Mucosa of stomach (tissue), 1 donor: ENCODE measurements around the gene RAI1.

Experiments used
- H3K27me3 ChIP-seq: one replicate; pipeline ENCODE4 v1.7.0; 2013; ENCODE audit warnings: mild to moderate bottlenecking, low read length; ENCODE audit not compliant: control insufficient read depth, insufficient read depth
- H3K36me3 ChIP-seq: one replicate; pipeline ENCODE4 v1.7.0; 2013; ENCODE audit warnings: low read length; ENCODE audit not compliant: control insufficient read depth, insufficient read depth
- H3K4me1 ChIP-seq: one replicate; pipeline ENCODE4 v1.7.0; 2013; ENCODE audit warnings: mild to moderate bottlenecking, low read length; ENCODE audit not compliant: control insufficient read depth, insufficient read depth
- H3K4me3 ChIP-seq: one replicate; pipeline ENCODE4 v1.7.0; 2013; ENCODE audit warnings: low read length
- H3K9ac ChIP-seq: one replicate; pipeline ENCODE4 v1.7.0; 2013; ENCODE audit warnings: mild to moderate bottlenecking, low read length, moderate library complexity
- H3K9me3 ChIP-seq: one replicate; pipeline ENCODE4 v1.7.0; 2013; ENCODE audit warnings: mild to moderate bottlenecking, low read length, moderate library complexity; ENCODE audit not compliant: control insufficient read depth
- donor health status: Pancreatic carcinoma.

Gene RAI1

DNA sequence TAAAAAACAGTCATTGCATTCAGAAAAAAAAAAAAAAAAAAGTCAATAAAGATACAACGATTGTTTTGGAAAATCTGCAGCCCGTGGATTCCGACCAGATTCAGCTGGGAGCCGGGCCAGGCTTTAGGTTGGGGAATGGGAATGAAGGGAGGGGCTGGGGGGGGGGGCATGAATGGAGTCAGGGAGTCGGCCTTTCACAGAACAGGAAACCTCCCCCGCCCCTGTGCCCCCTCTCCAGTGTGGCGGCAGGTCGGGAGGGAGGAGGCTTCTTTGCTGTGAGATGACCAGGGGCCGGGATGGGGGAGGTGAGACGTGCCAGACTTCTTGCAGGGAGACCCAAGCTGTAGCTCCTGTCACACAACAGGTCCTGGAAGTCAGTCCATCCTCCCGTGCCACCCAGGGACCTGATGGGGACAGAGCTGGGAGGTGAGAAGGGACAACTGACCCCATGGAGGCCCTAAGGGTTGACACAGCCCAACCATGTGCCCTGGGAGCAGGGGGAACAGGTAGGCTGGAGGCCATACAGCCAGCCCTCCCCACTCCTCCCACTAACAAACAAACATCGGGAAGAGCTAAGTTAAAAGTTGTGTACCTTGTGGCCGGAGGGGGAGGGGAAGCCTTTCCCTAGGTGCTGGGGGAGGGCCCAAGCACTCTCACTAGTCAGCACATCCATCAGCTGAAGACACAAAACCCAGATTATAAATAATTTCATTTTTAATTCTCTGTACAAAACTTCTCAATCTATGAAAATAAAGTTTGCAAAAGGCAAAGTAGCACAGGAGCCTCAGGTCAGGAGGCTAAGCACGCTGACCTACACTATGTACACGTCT, 130.3 kb downstream of the RAI1 start:
- H3K9ac ChIP-seq, result no peak overlapping the region
- peaks cover 19% of the 10 kb centered on the region for H3K4me1 ChIP-seq
- H3K36me3 ChIP-seq, result peaks cover 3% of the 10 kb centered on the region
- H3K9me3 ChIP-seq, result no peaks in the 10 kb centered on the region
- no peak overlapping the region for H3K4me3 ChIP-seq
- H3K27me3 ChIP-seq, result no peaks in the 10 kb centered on the region

DNA sequence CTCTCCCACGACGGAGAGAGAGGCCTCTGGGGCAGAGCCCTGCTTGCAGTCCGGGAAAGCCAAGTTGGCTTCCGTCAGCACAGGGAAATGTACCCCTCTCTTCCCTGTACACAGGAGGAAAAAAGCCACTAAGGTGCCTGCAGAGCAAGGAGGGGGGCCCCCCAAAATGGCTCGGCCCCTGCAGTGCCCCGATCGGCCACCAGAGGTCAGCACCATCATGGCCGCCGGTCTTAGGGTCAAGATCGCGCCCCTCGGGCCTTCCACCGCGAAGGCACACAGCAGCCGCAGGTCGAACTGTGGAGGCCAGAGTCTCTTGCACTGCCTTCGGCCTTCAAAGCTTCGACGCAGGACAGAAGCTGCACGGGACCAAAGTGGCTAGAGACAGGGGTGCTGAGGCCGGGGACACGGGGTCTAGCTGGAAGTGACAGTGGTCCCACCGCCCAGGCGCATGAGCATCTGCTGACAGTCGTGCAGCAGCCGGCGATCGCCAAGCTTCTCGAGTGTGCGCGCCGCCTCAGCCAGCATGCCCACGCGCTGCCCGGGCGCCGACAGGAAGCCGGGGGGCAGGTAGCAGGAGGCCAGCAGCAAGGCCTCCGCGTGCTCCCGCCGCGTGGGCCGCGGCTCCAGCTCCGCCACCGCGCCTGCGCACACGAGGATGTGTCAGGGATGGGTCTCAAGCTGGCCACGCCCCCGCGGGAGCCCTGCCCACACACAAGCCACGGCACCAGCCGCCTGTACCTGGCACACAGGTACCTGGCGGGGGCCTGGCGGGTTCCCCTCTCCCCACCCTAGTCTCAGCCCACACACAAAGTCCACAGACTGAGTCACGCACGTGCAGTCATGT, 131.2 kb downstream of the RAI1 start:
- H3K4me1 ChIP-seq, result peaks cover 19% of the 10 kb centered on the region

DNA sequence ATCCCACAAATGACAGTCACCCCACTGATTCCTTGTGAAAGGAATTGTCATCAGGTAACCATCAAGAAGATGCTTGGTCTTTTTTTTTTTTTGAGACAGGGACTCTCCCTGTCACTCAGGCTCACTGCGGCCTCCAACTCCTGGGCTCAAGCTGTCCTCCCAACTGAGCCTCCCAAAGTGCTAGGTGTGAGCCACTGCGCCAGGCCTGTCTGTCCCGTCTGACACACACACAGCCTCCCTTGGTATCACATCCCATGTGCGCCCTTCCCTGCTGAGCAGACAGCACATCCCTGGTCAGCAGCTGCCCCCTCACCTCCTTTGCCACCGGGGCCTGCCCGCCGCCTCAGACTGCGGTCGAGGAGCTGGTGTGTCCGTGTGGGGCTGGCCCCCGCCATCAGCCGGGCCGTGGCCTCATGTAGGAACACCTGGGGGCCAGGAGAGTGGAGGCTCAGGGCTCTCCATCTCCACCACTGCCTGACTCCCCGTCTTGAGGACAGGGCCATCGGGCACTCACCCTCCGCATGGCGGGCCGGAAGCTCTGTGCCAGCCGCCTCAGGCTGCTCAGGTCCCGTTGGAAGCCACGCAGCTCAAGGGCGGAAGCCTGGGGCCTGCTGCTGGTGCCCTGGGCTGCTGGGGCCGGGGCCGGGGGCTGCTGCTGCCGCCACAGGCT, 131.9 kb downstream of the RAI1 start:
- Histone ChIP-seq H3K27me3 (no peaks in the 10 kb centered on the region), H3K9me3 (no peaks in the 10 kb centered on the region), H3K4me1 (peaks cover 23% of the 10 kb centered on the region), H3K36me3 (peaks cover 11% of the 10 kb centered on the region), H3K9ac (no peak overlapping the region), H3K4me3 (no peak overlapping the region)

More for the DNA sequence above, 131.2 kb downstream of the RAI1 start:
- H3K9ac ChIP-seq, result no peak overlapping the region
- peaks cover 7% of the 10 kb centered on the region for H3K36me3 ChIP-seq
- H3K9me3 ChIP-seq, result no peaks in the 10 kb centered on the region
- no peak overlapping the region for H3K4me3 ChIP-seq
- no peaks in the 10 kb centered on the region for H3K27me3 ChIP-seq

DNA sequence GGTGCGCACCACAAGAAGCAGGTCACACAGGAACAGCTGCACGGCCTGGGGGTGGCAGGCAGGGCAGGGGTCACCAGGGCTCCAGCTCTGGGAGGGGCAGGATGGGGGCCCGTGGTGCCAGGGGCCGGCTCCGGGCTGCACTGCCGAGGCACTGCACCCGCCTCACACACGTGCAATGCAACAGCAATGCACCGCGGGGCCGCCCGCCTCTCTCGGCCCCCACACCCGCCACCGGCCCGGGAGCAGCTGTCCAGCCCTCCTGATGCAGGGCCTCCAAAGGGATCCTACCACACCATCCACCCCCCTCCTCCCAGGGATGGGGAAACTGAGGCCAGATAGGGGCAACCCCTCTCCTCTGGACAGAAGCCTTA, 132.5 kb downstream of the RAI1 start:
- H3K36me3 ChIP-seq, result peaks cover 11% of the 10 kb centered on the region

DNA sequence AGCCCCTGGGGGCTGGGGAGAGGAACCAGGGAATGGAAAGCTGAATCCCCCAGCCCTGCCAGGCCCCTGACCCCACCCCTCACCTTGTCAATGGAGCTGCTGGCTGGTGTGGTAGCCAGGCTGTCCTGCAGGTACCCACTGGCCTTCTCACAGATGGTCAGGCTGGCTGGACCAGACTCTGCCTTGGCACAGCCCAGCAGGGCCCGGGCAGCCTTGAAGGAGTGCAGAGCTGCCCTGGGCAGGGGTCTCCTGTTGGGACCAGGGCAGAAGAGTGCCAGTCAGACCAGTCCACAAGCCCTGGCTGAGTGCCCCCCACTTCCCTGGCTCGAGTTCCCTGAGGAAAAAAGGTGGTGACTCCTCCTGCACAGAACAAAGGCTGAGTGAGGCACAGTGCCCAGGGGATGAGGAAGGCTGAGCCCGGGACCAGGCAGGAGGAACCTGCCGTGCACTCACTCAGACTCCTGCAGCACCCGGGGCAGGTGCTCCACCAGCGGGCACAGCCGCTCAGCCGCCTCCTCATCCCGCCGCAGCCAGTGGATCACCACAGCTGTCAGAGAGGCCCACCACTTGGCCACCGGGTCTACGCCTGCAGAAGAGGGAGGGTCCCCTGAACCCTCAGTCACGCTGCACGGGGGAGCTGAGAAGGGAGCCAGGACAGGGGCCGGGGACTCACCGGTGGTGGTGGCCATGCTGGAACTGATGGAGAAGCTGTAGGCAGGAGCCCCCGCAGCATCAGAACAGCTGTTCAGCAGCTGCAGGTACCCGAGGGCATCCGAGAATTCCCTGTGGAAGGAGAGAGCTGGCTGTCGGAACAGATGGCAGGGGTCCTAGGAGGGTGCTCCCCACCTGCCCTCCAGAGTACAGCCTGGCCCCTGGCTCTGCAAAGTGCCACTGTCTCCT, 133.2 kb downstream of the RAI1 start:
- no peaks in the 10 kb centered on the region for H3K9me3 ChIP-seq
- H3K36me3 ChIP-seq, result peaks cover 15% of the 10 kb centered on the region
- no peak overlapping the region for H3K9ac ChIP-seq
- H3K27me3 ChIP-seq, result no peaks in the 10 kb centered on the region
- peaks cover 35% of the 10 kb centered on the region for H3K4me1 ChIP-seq
- H3K4me3 ChIP-seq, result no peak overlapping the region

More for the DNA sequence above, 132.5 kb downstream of the RAI1 start:
- H3K4me3 ChIP-seq, result no peak overlapping the region
- no peaks in the 10 kb centered on the region for H3K9me3 ChIP-seq
- H3K27me3 ChIP-seq, result no peaks in the 10 kb centered on the region
- no peak overlapping the region for H3K9ac ChIP-seq
- peaks cover 28% of the 10 kb centered on the region for H3K4me1 ChIP-seq

DNA sequence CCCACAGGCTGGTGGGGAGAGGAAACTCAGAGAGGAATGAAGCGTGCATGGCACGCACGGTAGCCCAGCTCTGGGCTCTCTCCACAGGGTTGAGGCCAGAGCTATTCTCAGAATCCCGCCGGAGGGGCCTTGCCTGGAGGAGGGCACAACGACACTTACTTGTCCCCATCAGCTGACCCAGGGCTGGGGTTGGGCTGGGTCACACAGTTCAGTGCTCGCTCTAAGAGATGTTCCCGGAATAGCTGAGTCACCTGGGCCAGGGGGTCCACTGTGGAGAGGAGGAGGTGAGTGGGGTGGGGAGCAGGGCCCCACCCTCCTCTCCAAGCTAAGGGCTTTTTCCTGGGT, 133.8 kb downstream of the RAI1 start:
- Histone ChIP-seq H3K4me1 (peaks cover 41% of the 10 kb centered on the region), H3K36me3 (peaks cover 15% of the 10 kb centered on the region), H3K27me3 (no peaks in the 10 kb centered on the region), H3K9me3 (no peaks in the 10 kb centered on the region), H3K9ac (no peak overlapping the region), H3K4me3 (no peak overlapping the region)

DNA sequence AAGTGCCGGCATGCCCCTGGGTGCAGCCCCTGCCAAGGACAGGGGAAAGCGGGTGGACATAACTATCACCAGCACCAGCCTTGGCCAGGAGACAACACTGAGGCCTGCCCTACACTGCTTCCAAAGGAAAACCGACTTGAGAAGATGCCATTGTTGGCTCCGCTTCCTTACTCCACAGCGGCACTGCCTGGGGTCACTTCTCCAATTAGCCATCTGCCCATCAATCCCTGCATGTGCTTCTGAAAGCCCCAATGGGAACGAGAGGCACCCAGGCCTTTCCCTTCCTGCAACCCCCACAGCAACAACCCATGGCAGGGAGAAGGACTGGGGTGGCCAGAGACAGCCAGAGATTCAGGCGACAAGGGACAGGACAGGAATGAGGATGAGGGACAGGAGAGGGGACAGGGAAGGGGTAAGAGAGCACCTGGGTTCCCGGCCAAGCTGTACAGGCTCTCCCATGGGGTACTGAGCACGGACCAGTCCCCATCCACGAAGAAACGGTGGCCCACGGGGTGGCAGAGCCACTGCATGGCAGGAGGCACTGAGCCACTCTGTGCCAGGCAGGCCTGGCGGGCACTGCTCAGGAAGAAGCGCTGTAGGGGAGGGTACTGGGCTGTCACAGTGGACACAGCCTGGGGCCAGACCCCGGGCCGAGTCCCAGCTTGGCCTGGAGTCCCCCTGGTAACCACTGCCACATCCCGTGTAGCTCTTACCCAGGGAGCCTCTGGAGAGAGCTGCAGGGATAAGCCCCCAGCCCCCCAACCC, 134.4 kb downstream of the RAI1 start:
- Histone ChIP-seq H3K9me3 (no peaks in the 10 kb centered on the region), H3K9ac (no peak overlapping the region), H3K27me3 (no peaks in the 10 kb centered on the region), H3K4me3 (no peak overlapping the region), H3K4me1 (peaks cover 47% of the 10 kb centered on the region), H3K36me3 (peaks cover 15% of the 10 kb centered on the region)

DNA sequence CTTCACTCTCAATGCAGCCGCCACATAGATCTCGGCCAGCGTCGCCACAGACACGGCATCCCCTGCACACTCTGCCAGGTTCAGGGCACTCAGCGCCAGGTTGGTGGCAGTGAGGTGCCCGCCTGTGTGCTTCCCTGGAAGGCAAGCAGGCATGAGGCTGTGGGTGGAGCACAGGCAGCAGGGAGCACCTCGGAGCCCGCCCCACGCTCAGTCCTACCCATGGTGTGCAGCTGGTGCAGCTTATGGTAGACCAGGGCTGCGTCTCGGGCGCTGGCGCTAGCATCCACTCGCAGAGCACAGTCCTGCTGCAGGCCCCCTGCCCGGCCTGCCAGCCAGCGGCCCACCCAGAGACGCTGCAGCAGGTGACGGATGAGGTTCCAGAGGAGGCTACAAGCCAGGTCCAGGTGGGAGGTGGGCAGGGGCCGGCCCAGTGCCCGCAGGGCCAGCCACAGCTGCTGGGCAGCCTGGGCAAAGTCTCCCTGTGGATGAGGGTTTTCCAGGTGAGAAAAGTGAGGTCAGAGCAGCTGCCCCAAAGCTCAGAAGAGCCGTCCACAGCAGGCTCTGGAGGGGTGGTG, 135.1 kb downstream of the RAI1 start:
- H3K36me3 ChIP-seq, result peaks cover 15% of the 10 kb centered on the region

DNA sequence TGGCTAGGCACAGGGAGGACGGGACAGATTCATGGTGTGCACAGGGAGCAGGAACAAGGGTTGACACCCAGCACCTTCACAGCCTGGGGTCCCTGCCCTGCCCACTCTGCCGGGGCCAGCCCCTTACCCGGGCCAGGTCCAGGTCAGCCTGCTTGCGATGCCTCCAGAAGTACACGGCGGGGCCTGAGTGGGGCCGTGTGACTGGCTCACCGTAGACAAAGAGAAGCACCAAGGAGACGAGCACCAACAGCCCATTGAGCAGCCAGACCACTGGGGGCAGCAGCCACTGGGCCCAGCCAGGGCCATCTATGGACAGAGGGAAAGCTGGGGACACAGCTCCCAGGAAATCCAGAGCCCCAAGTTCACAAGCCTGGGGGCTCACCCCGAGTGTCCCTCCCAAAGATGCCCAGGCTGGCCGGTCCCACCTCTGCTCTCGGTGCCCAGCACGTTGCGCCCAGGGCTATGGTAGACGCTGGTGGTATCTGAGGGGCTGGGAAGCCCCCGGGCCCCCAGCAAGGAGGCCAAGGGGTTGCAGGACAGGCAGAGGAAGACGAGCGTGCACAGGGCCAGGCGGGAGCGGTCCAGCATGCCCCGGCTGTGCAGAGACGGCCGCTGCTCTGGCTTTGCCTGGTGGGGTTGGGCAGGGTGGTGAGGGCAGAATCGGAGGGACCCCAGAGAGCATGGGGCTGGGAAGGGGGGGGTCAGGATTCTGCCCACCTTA, 135.7 kb downstream of the RAI1 start:
- peaks cover 55% of the 10 kb centered on the region for H3K4me1 ChIP-seq
- H3K9ac ChIP-seq, result no peak overlapping the region
- H3K36me3 ChIP-seq, result peaks cover 15% of the 10 kb centered on the region

More for the DNA sequence above, 135.1 kb downstream of the RAI1 start:
- Histone ChIP-seq H3K4me3 (no peak overlapping the region), H3K9ac (no peak overlapping the region), H3K4me1 (peaks cover 54% of the 10 kb centered on the region), H3K9me3 (no peaks in the 10 kb centered on the region), H3K27me3 (no peaks in the 10 kb centered on the region)

DNA sequence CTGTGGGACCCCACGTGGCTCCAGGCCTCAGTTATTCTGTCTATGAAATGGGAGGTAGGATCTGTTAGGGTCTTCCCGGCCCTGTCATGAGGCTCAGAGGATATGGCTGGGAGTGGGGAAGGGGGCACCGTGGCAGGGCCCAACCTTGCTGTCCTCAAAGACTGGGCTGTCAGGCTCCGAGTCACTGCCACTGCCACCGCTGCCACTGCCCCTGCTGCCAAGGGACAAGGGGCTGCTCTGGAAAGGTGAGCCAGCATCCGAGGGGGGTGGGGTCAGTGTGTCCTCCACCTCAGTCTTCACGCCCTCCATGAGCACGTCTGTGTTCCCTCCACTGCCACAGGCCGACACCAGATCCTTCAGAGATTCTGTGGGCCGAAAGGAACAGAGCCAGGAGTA, 136.3 kb downstream of the RAI1 start:
- Histone ChIP-seq H3K9ac (no peak overlapping the region), H3K4me1 (peaks cover 55% of the 10 kb centered on the region), H3K9me3 (no peaks in the 10 kb centered on the region), H3K4me3 (no peak overlapping the region), H3K36me3 (peaks cover 15% of the 10 kb centered on the region), H3K27me3 (no peaks in the 10 kb centered on the region)

More for the DNA sequence above, 135.7 kb downstream of the RAI1 start:
- Histone ChIP-seq H3K27me3 (no peaks in the 10 kb centered on the region), H3K4me3 (no peak overlapping the region), H3K9me3 (no peaks in the 10 kb centered on the region)
